NCI-H2227 treated with DMSO at 0.1 percent for 48 hours (cell line): ENCODE results near the gene PANK4.
"Not testable (repeated sequence)": the region's sequence is repeated elsewhere in the genome, so short reads cannot be mapped to it uniquely, and the experiment has no call there.

Experiments used
- DNase-seq: peaks from one replicate; lab custom pipeline; 2025; lab: John Stamatoyannopoulos, UW

The PANK4 gene

DNA sequence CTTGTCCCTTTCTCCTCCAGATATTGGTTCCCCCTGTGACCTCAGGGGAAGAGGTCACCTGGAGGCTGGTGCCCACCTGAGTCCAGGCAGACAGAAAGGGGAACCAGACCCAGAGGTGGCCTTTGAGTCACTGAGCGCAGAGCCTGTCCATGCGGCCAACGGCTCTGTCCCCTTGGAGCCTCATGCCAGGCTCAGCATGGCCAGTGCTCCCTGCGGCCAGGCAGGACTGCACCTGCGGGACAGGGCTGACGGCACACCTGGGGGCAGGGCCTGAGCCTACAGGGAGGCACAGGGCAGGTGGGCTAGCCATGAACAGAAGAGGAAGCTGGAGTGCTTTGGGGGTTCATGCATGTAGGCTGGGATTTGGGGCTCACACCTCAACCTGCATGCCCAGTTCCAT lies 32.5 kb upstream of the PANK4 start:
- no peak for DNase-seq

DNA sequence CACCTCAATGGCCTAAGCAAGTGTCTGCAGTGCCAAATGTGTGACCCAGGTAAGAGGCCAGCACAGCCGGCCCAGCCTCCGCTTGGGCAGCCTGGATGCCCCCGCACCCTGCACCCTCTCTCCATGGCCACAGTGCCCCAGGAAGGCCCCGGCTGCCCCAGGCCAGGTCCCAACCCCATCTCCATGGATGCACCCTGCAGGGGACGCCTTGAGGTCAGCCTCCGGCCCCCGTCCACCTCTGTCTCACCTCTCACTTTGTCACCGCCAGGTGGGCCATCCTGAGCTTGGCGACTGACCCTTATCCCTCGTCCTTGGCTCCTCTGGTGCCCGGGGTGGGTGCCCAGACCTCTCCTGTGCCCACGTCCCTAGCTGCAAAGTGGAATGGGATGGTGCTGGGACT lies 32.0 kb upstream of the PANK4 start:
- DNase-seq: no peak

DNA sequence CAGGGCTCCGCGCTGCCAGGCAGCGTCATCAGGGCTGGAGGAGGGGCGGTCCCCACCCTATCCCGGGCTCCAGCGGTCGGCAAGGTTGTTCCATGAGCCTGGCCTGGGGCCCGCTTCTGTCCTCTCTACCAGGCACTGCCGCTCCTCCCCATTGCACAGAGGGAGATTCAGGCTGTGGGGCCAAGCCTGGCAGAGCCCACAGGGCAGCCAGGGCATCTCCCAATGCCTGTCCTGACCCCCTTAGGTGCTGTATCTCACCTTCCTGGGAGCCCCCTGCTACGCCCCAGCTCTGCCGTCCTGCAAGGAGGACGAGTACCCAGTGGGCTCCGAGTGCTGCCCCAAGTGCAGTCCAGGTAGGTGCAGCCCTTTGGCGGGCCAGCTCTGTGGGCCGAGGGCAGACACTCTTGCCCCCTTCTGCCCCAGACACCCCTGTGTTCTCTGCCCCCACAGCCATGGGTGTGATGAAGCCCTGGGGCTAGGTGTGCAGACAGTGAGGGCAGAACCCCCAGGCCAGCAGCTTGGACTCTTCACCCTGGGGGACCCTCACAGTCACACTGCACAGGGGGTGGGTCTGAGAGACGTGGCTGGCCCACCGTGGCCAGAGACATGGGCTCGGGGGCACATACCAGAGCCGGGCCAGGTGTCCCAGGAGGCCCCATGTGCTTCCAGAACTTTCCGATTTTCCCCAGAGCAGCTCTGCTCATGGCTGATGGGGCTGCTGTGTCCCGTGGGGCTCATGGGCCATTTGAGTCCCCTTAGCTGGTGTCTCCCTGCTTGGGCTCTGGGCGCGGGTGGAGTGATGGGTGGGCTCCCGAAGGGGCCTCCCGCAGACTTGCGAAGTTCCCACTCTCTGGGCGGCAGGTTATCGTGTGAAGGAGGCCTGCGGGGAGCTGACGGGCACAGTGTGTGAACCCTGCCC lies 31.3 kb upstream of the PANK4 start:
- DNase-seq: no peak

DNA sequence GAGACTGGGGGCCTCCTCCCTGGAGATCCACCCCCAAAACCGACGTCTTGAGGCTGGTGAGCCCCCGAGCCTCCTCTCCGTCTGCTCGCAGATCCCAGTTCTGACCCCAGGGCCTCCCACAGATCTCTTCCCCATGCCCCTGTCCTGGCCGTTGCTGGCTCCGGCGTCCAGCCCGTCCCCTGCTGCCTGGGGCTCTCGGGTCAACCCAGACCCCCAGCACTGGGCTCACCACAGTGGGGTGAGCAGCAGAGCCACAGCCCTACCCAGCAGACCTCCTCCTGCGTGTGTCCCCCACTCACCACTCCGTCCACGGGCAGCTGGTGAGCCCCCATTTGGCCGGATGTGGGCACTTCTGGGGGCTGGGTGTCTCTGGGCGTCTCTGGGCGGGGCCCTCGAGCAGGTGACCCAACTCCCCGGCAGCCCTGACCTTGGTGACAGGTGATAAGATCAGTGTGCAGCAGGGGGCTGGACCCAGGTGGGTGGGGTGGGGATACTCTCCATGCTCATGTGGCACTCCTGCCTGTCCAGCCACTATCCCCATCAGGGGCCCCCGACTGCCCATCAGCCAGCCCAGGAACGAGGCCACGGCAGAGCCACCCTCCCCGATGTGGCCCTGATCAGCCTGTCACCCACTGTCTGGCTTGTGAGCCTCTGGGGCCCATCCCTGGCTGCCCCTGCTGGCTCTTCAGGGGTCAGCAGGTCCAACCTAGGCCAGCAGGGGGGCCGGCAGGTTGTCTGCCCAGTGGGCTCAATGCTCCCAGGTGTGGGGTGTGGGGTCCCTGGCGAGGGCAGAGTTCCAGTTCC lies 30.5 kb upstream of the PANK4 start:
- no peak for DNase-seq

DNA sequence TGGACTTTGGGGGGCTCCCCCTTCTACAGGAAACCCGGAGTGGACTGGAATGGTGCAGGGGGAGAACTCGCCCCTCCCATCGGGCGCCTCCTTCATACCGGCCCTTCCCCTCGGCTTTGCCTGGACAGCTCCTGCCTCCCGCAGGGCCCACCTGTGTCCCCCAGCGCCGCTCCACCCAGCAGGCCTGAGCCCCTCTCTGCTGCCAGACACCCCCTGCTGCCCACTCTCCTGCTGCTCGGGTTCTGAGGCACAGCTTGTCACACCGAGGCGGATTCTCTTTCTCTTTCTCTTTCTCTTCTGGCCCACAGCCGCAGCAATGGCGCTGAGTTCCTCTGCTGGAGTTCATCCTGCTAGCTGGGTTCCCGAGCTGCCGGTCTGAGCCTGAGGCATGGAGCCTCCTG lies 29.9 kb upstream of the PANK4 start, which contains the start of gene TNFRSF14:
TSS of gene TNFRSF14 (plus strand) at position 95 of the 401 bp plus-strand sequence. CDS start at position 389, 294 bp downstream.
- no peak for DNase-seq

DNA sequence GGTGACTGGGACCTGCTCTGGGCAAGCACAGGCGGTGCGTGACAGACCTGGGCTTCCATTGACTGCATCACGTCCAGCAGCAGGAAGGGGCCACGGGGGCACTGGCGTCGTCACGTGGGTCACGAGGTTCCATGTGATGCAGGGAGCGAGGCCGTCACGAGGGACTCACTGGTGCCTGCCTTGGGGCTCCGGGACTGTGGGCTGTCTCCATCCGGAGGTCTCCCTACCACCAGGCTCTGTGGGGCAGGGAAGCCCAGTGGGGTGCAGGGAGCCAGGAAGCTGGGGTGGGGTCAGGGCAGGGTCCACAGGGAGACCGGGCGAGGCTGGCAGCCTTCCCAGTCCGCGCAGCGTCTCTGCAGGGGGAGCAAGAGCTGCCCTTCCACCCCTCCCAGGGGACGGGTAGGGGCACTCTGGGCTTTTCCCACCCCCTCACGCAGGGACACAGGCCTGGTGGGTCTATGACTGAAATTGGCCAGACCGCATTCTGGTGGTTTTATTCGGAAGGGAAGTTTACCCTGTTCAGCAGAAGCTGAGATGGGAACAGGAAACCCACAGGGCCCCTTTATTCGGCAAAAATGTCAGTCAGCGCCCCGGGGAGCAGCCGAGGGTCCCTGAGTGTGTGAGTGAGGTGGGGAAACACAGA lies 29.4 kb upstream of the PANK4 start:
- no peak for DNase-seq

DNA sequence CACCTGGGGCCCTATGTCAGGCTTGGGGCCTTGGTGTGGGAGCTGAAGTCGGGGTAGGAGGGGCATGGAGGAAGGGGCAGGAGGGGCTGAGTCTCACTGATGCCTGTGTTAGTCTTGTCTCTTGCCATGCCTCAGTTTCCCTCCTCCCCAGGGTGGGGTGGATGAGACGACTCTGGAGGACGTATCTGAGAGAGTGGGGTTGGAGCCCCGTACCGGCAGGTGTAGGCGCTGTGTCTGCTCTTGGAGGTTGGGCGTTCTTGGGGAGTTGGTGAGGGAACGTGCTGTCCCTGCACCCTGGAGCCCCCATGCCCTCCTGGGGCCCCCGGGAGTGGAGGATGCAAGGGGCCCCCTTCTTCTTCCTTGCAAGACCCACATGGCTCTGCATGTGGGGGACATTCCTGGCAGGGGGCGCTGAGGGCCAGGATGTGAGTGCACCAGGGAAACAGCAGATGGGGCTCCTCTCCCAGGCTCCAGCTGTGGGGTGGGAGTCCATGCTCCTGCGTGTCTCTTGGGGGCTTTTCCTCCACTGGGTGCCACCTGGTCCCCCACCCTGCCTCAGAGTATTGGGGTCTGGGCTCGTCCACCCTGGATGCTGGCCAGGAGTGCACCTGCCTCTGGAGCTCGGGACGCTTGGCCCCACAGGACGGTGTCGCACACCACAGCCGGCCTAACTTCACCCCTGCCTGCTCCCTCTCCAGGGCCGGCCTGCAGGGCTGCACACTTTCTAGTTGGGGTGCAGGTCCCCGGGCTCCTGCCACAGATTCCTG lies 28.4 kb upstream of the PANK4 start:
- no peak for DNase-seq

DNA sequence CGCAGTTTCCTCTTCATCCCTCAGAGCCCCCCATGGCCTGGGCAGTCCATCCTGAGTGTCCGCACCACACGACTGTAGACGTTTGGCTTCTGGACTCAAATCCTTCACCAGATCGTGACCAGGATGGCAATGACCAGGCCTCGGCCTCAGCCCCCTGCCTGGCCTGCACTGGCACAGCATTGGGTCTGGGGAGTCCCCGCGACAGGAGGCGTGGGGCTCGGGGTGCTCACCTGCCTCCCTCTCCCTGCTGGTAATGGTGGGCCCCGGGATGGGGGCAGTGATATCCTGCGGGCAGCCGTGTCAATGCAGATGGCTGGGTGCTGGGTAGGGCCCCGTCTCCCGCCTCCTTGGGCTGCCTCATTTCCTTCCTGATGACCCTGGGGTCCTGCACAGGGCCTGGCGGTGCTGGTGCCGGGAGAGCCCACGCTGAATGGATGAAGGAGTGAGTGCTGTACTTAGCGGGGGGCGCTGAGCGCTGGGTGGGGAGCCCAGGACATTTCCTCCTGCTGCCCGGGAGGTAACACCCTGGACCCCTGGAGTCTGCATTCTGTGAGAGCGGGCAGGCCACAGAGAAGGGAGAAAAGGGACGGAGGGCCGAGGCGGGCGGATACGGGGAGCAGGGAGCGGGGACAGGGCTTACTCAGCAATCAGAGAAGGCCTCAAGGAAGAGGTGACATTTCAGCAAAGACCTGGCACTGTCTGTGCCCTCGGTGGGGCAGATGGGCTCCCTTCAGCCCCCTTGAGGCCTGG lies 27.6 kb upstream of the PANK4 start:
- DNase-seq: no peak

DNA sequence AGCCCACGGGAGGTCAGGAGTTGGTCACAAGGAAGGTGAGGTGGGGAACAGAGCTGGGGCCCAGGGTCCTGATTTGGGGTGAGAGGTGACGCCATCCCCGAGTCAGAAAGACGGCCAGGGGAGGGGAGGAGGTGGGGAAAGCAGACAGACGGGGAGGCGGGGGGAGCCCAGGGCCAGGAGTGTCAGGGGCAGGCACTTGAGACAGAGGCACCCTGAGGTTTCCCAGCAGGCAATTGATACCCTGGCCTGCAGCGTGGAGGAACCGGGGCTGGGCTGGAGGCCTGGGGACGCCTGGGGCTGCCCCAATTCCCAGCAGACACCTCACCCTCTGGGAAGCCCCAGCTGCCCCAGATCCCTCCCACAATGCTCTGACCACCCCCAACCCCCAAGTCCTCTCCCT lies 26.7 kb upstream of the PANK4 start:
- not testable (repeated sequence) for DNase-seq

DNA sequence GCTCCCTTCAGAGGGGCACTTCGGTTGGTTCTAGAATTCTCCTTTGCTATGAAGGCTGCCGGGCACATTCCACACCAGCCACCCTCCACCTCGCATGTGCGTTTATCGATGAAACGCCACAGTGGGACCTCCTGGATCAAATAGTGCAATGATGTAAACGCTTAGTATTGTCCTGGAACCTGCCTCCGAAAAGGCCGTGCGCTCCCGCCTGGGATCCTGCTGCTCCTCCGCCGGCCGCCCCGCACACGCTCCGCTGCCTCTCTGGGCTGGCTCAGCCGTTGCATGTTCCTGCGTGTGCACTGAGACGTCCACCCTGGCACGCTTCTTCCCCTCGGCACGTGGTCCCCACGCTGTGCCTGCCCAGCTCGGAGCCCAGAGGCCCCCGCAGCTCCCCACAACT lies 25.8 kb upstream of the PANK4 start:
- DNase-seq: no peak

DNA sequence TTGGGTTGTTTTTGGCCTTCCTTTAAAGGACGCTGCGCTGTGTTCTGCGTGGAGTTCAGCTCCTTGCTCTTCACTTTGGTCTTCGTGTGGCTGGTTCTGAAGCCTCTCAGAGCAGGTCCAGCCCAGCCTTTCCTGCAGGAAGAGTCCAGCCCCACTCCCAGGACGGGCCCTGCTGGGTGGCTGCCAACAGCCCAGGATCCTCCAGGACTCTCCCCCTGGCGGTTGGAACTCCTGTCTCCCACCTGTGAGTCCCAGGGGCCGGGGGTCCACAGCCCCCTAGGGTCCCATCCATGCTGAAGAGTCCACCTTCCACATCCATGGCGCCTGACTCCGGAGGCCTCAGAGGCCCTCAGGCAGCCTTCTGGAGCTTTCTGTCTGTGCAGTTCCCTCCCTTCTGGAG lies 25.1 kb upstream of the PANK4 start:
- DNase-seq: not testable (repeated sequence)

DNA sequence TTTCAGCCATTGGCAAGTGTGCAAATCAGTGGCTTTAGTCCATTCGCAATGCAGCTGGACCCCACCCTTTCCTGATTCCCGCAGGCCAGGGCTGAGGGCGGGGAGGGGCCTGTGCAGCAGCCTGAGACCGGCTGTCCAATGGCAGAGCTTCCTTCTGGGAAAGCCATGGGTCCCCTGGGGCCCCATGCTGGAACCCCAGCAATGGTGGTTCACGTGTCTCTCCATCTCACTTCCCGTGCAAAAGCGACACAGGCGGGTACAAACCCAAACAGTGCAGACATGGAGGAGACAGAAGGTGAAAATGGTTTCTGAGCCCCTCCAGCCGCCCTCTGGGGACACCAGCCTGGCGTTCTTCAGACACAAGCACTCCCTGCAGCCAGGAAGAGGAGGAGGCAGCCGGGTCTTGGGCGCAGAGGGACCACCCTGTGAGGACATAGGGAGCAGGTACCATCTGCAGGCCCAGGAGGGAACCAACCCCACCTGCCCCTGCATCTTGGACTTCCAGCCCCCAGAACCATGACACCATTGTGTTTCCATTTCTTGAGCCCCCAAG lies 24.0 kb upstream of the PANK4 start:
- not testable (repeated sequence) for DNase-seq

DNA sequence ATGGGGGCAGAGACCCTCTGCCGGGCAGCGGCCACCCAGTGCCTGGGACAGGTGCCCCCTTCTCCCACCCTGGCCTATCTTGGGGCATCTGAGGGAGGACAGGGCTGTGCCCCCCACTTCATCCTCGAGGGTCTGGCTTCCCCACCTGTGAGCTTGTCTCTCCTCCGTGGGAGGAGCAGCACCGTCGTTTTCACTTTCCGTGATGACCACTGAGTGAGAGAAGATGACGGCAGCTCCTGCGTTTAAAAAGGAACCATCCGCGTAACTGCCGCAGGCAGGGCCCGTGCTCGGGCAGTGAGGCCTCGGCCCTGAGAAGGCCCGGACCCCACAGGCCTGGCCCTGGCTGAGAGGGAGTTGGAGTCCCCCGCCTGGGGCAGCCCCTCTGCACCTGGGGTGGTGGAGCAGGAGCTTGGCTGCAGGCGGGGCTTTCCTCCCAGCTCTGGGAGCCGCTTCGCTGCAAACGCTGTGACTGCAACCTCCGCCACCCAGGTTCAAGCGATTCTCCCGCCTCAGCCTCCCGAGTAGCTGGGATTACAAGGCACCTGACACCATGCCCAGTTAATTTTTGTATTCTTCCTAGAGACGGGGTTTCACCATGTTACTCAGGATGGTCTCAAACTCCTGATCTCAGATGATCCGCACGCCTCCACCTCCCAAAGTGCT lies 23.1 kb upstream of the PANK4 start:
- not testable (repeated sequence) for DNase-seq

DNA sequence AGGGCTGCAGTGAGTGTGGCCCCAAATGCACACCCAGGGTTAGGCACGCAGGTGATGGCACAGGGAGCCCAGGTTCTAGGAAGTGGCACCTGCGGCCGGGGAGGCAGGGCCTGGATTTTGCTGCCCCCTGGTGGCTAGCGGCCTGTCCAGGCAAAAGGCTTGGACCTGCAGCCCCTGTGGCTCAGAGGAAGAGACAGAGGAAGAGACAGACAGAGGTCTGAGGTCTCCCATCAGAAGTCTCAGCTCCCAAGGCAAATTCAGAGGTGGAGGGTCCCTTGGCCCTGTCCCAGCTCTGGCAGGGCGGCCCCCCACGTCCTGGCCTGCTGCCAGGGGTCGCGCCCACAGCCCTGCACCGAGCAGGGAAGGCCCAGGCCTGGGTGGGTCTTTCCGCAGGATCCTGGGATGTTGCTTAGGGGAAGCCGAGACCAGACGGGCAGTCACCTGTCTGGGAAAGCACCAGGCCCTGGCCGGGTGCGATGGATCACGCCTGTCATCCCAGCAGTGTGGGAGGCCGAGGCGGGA lies 21.7 kb upstream of the PANK4 start:
- DNase-seq: peak; percentile 48

DNA sequence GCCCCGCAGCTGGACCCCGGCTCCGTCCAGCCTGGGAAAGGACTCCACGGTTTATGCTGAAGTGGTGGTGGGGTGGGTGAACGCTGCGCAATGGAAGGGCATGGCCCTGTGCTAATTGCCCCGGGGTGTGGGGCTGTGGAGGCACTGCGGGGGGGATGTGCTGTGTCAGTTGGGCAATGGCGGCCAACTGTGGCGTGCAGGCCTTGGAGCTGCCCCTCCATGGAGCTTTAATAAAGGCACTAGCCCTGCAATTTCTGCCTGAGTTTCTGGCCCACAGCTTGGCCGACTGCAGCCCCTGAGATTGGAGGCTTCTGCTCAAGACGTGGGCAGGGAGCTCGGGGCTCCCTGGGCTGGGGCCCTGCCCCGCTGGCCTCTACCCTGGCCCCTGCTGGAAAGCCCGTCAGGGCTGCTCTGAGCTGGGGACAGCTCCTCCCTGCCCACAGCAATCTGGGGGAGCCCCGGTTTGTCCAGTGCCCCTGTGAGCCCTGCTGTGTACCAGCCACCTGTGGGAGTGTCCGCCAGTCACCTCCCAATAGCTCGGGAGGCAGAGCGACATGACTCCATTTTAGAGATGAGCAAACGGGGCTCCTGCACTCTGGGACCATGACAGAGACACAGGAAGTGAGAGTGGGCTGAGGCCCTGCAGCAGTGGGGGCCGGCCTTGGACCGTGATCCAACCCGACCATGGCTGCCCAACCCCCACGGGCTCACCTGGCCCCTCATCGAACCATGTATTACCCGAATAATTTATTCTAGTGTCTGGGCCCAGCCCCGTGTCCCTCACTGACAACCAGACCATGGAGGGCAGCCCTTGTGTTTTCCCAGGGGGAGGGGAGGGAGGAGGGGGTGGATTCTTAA lies 21.0 kb upstream of the PANK4 start:
- no peak for DNase-seq

DNA sequence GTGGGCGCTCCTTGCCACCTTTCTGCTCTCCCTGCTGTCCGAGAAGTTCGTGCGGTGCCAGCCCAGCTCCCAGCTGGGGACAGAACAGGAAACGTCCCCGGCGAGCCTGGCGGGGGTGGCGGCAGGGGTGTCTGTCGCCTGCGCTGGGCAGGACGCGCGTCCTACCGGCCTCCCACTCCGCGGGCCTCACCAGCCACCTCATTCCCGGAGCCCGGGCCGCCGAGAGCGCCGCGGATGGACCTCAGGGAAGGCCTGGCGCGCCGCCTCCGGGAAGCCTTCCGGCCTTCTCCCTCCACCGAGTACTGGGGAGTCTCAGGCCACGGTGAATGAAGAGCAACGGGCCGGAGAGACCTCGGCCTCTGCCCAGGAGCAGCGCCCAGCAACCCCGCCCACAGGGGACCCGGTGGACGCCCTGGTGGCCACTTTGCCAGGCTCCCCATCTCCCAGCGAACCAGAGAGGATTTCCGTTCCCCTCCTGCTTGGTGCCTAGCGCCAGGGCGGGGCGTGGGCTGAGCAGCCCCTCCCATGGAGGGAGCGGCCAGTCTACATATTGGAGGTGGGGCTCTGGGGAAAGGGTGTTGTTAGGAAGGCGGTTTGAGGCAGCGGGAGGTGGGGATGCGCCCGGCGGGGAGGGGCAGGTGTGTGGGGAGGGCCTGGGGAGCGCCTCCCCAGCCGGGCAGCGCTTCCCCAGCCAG lies 20.3 kb upstream of the PANK4 start:
- peak; percentile 80 for DNase-seq

DNA sequence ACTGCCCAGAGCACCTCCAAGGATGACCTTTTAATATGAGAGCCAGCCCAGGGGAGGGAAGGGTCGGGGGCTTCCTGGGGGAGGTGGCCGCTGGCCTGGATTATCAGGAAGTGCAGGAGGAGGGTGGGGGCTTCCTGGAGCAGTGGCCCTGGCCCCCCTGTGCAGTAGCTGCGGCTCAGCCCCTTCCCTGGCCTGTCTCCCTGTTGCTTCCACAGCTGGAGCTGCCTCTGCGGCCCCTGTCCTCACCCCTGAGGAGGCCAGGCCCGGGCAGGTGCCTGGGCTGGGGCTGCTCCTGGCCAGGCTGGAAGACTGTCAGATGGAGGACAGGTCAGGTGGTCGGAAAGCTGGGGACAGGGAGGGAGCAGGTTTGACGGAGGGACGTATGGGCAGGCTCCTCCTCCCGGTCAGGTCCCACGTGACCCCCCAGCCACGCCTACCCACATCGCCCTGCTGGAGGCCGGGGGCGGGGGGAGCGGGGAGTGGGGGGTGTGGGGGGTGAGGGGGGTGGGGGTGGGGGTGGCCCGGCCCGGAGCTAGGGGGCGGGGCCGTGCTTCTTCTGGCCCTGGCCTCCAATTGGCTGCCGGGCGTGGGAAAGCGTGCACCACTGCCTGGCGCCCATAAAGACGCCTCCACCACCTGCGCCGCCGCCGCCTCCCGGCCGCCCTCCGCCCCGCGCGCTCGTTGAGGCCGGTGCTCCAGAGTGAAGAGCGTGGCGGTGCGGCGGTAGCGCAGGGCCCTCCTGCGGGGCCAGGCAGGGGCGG lies 19.5 kb upstream of the PANK4 start:
- peak; percentile 75 for DNase-seq
